ENCODE measurements around the gene OR8B12.

Gene OR8B12

DNA sequence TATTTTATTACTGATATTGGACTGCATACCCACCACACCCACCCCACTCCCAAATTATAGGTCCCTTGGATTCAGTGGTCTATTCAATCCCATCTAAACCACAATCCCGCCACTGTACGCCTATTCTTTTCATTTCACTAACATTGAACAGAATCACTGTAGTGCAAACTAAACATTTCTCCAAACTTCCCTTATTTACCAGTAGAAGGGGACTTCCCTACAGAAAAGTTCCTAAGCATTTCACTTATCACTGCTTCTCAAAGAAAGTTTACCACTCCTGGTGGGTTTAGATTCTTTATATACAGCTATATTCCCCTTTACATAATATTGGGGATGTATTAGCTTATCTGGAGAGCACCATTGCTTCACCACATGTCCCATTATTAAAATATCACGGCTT lies 29.3 kb downstream of the OR8B12 start:
- no peak for TF ChIP-seq TEAD4 (IDR thresholded peaks at IDR 0.05)
- no peak for TF ChIP-seq YY1 (IDR thresholded peaks at IDR 0.05; ENCODE audit: low read depth)
- no peak for TF ChIP-seq EGR1 (IDR thresholded peaks at IDR 0.05)
- TF ChIP-seq MAX (IDR thresholded peaks at IDR 0.05): no peak
- no peak for TF ChIP-seq RAD21 (IDR thresholded peaks at IDR 0.05; ENCODE audit: low read depth)
- TF ChIP-seq FOXM1 (IDR thresholded peaks at IDR 0.05; ENCODE audit: borderline replicate concordance, low read depth): no peak

- TF ChIP-seq TCF12 (IDR thresholded peaks at IDR 0.05; ENCODE audit: low read depth): no peak
Observed at GRCh38 chr11:124511745-124512144, 31.7 kb downstream of the OR8B12 start.

GRCh38 chr11:124510279-124510678 lies 33.2 kb downstream of the OR8B12 start:
- TF ChIP-seq REST (IDR thresholded peaks at IDR 0.05; ENCODE audit: low read depth) (no peak), EP300 (IDR thresholded peaks at IDR 0.05; ENCODE audit: borderline replicate concordance) (no peak), FOXM1 (IDR thresholded peaks at IDR 0.05; ENCODE audit: borderline replicate concordance, low read depth) (no peak)

DNA sequence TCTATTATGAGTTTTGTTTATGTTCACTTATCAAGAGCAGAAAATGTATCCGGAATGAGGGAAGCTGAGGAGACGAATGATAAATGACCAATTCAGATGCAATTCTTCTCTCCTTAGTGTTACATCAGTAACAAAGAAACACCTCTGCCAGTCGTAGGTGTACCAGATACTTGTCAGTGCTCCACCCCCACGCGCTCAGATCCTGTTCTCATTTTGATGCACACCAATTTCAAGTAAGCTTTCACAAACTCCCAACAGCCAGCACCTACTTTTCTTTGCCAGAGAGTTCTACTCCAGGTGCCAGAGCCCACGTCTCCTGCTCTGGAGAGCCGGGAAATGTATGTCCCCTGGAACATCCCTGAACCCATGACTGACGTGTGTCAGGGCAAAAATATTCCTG lies 43.7 kb downstream of the OR8B12 start:
- TF ChIP-seq TCF12 (IDR thresholded peaks at IDR 0.05; ENCODE audit: low read depth) (no peak), REST (IDR thresholded peaks at IDR 0.05; ENCODE audit: low read depth) (no peak), EP300 (IDR thresholded peaks at IDR 0.05; ENCODE audit: borderline replicate concordance) (no peak), EGR1 (IDR thresholded peaks at IDR 0.05) (no peak), TAF1 (IDR thresholded peaks at IDR 0.05; ENCODE audit: low read depth) (no peak), MAX (IDR thresholded peaks at IDR 0.05) (no peak), RAD21 (IDR thresholded peaks at IDR 0.05; ENCODE audit: low read depth) (no peak), ZBTB7A (IDR thresholded peaks at IDR 0.05; ENCODE audit: low read depth) (no peak), NFIC (IDR thresholded peaks at IDR 0.05) (no peak), CEBPB (IDR thresholded peaks at IDR 0.05) (no peak), CREB1 (IDR thresholded peaks at IDR 0.05; ENCODE audit: low read depth) (no peak), FOXM1 (IDR thresholded peaks at IDR 0.05; ENCODE audit: borderline replicate concordance, low read depth) (no peak), TEAD4 (IDR thresholded peaks at IDR 0.05) (no peak), YY1 (IDR thresholded peaks at IDR 0.05; ENCODE audit: low read depth) (no peak)
- TF ChIP-seq, protein P1, sequence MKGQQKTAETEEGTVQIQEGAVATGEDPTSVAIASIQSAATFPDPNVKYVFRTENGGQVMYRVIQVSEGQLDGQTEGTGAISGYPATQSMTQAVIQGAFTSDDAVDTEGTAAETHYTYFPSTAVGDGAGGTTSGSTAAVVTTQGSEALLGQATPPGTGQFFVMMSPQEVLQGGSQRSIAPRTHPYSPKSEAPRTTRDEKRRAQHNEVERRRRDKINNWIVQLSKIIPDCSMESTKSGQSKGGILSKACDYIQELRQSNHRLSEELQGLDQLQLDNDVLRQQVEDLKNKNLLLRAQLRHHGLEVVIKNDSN (IDR thresholded peaks at IDR 0.05): no peak

DNA sequence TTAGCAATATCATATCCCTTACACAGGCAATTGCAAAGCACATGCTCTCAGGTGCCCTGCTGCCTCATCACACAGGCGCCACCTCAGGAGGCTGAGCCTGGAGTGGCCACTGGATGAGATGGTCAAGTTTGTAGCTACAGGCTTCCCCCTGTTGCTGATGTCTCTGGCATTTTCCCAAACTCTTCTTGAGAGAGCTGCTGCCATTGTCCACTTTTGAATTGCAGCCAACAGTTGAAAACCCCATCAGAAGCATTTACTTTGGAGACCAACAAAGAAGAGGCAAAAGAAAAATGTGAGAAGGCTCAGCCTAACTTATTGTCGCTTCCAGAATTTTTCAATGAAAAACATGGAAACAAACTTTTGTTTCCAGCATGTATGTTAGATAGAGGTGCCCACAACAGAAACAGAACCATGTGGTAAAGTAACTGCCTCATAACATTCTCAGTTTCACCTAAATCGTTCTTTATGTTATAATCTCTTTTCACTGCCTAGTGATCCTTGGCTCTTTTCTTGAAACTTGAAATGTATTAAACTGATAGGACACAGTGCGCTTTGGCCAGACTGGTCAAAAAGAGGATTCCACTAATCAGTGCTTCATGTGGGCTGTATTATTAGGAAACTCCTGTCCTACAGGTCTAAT lies 50.3 kb downstream of the OR8B12 start:
- TF ChIP-seq RAD21 (IDR thresholded peaks at IDR 0.05; ENCODE audit: low read depth) (no peak), NFIC (IDR thresholded peaks at IDR 0.05) (no peak), CREB1 (IDR thresholded peaks at IDR 0.05; ENCODE audit: low read depth) (no peak), TEAD4 (IDR thresholded peaks at IDR 0.05) (no peak), ZBTB7A (IDR thresholded peaks at IDR 0.05; ENCODE audit: low read depth) (no peak), CEBPB (IDR thresholded peaks at IDR 0.05) (no peak), TAF1 (IDR thresholded peaks at IDR 0.05; ENCODE audit: low read depth) (no peak), EP300 (IDR thresholded peaks at IDR 0.05; ENCODE audit: borderline replicate concordance) (no peak), EGR1 (IDR thresholded peaks at IDR 0.05) (no peak), REST (IDR thresholded peaks at IDR 0.05; ENCODE audit: low read depth) (no peak), MAX (IDR thresholded peaks at IDR 0.05) (no peak), FOXM1 (IDR thresholded peaks at IDR 0.05; ENCODE audit: borderline replicate concordance, low read depth) (no peak), TCF12 (IDR thresholded peaks at IDR 0.05; ENCODE audit: low read depth) (no peak), YY1 (IDR thresholded peaks at IDR 0.05; ENCODE audit: low read depth) (no peak)
- TF ChIP-seq, protein P1 (IDR thresholded peaks at IDR 0.05): no peak
